Activated CD4-positive, alpha-beta T cell treated with anti-CD3 and anti-CD28 coated beads, Interleukin-2, amount 10 ng/mL, durations not matched to agents 7 days and 5 days (primary cell): ENCODE results near the gene ATP6V1G2. TPM values are rescaled to one million over a fixed set of nuclear protein-coding genes. Genes with fewer than 3 reads are reported as not detected.

ENCODE experiments used
- CTCF ChIA-PET: fragments of 350-600 bp; sonication (Branson Sonifier 250); formaldehyde crosslinking; loops from one replicate; lab custom pipeline; 2021; ENCODE audit warnings: antibody characterized with exemption; lab: Charles Lee
- POLR2A ChIA-PET: fragments of 350-600 bp; sonication (Branson Sonifier 250); formaldehyde crosslinking; loops from one replicate; lab custom pipeline; 2021; ENCODE audit warnings: antibody characterized with exemption; lab: Charles Lee
- DNase-seq: peaks from one replicate; pipeline ENCODE4 v3.0.0-alpha.2; 2020
- H3K27ac Mint-ChIP-seq: one replicate; pipeline ENCODE4 v1.8.0; 2021; ENCODE audit warnings: mild to moderate bottlenecking, moderate library complexity, mixed read lengths
- H3K27me3 Mint-ChIP-seq: one replicate; pipeline ENCODE4 v1.8.0; 2021; ENCODE audit warnings: mixed read lengths
- H3K36me3 Mint-ChIP-seq: one replicate; pipeline ENCODE4 v1.8.0; 2021; ENCODE audit warnings: low read depth, mixed read lengths
- H3K4me1 Mint-ChIP-seq: one replicate; pipeline ENCODE4 v1.8.0; 2021; ENCODE audit warnings: mixed read lengths
- H3K4me3 Mint-ChIP-seq: one replicate; pipeline ENCODE4 v1.8.0; 2021; ENCODE audit warnings: mild to moderate bottlenecking, moderate library complexity, mixed read lengths
- H3K9me3 Mint-ChIP-seq: one replicate; pipeline ENCODE4 v1.8.0; 2021; ENCODE audit warnings: mixed read lengths
- total RNA-seq, 2 experiments: library from RNA; stranded (reverse); gene quantifications; one replicate each; pipeline ENCODE4 v1.2.3, GENCODE V29; 2021

ATP6V1G2 gene
- total RNA-seq, 2 experiments from 2014 or later, result 3.6 to 3.7 TPM

- peak overlapping the region; percentile 94 for H3K4me3 Mint-ChIP-seq
- peak; percentile 88 for DNase-seq
- CTCF ChIA-PET, result interaction anchor here (0.7 to 30.8 kb wide), 14 partner anchors 1 to 84 kb away, joined by 3 to 576 read pairs (median 5); partner anchors contain the start of genes ATP6V1G2, C6orf47, DDX39B and GPANK1
- peak overlapping the region; percentile 94 for H3K27ac Mint-ChIP-seq
- H3K36me3 Mint-ChIP-seq, result peaks cover 71% of the 10 kb centered on the region
- no peaks in the 10 kb centered on the region for H3K9me3 Mint-ChIP-seq
- POLR2A ChIA-PET, result interaction anchor here (1.5 to 1.6 kb wide), 2 partner anchors 16 to 22 kb away, joined by 5 to 6 read pairs; no protein-coding TSS in a partner anchor
- no peaks in the 10 kb centered on the region for H3K27me3 Mint-ChIP-seq
- H3K4me1 Mint-ChIP-seq, result peaks cover 73% of the 10 kb centered on the region
Measured at GRCh38 chr6:31580807-31581433, 34.5 kb upstream of the ATP6V1G2 start.

GRCh38 chr6:31580438-31580740 lies 34.0 kb upstream of the ATP6V1G2 start:
- peak overlapping the region; percentile 94 for H3K4me3 Mint-ChIP-seq
- no peak for DNase-seq
- no peaks in the 10 kb centered on the region for H3K27me3 Mint-ChIP-seq
- CTCF ChIA-PET, result interaction anchor here (0.6 to 18.9 kb wide), 16 partner anchors 11 to 263 kb away, joined by 3 to 576 read pairs (median 4); partner anchors contain the start of genes ATP6V1G2, C6orf47, DDX39B and GPANK1
- peaks cover 73% of the 10 kb centered on the region for H3K4me1 Mint-ChIP-seq
- no peaks in the 10 kb centered on the region for H3K9me3 Mint-ChIP-seq
- peaks cover 73% of the 10 kb centered on the region for H3K36me3 Mint-ChIP-seq
- POLR2A ChIA-PET, result interaction anchor here (0.9 to 1.6 kb wide), 2 partner anchors 13 to 21 kb away, joined by 5 to 6 read pairs; partner anchors contain the start of gene NCR3
- peak overlapping the region; percentile 94 for H3K27ac Mint-ChIP-seq

DNA sequence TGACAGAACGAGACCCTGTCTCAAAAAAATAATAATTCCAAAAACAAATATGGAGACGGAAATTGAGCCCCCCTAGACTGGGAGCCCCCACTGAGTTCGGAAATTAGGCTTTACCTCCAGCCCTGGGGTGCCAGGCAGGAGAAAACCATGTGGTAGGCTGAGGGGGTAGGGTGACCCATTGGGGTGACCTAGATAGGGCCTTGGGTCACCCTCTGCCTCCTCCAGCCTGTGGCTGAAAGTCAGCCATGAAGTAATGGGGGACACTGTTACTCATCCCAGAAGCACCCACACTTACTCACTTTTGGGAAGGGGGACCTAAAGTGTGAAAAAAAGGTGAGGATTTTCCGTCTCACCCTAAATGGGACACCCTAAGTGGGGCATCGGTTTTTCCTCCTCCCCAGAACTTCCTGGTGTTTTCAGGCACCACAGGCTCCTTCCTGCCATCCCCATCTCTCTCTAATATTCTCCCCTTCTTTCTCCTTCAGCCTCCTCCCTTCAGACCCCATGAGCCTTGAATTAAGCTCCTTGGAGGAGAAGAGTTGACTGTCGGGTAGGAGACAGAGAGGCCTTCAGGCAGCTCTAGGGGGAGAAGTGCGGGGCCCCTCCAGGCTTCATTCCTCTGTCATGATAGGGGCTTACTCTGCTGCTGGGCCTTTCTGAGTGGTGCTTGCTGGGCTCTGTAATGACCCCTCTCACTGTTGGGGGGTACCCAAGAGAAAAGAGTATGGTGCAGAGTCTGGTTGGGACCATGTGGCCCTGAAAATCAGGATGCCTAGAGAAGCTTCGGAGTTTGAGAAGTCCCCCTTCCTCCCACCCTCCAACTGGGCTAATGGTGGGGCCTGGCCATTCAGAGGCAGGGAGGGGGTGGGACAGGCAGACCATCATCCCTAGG lies 33.4 kb upstream of the ATP6V1G2 start:
- Mint-ChIP-seq H3K27ac (peak overlapping the region; percentile 94), H3K36me3 (peaks cover 74% of the 10 kb centered on the region), H3K9me3 (no peaks in the 10 kb centered on the region), H3K4me3 (peak overlapping the region; percentile 94), H3K4me1 (peaks cover 73% of the 10 kb centered on the region), H3K27me3 (no peaks in the 10 kb centered on the region)
- no peak for DNase-seq
- POLR2A ChIA-PET, result interaction anchor here (0.9 to 1.6 kb wide), 2 partner anchors 13 to 20 kb away, joined by 5 to 6 read pairs; partner anchors contain the start of gene NCR3
- CTCF ChIA-PET, result interaction anchor here (0.6 to 18.9 kb wide), 16 partner anchors 11 to 264 kb away, joined by 3 to 576 read pairs (median 4); partner anchors contain the start of genes ATP6V1G2, C6orf47, GPANK1 and LST1

- ChIA-PET POLR2A (interaction anchor here (0.7 kb wide), 1 partner anchor 13 kb away, joined by 9 read pairs; the partner anchor contains the start of gene NCR3), CTCF (interaction anchor here (1.2 to 18.9 kb wide), 6 partner anchors 10 to 37 kb away, joined by 3 to 576 read pairs (median 46); partner anchors contain the start of genes ATP6V1G2, LST1, LTA and LTB)
- H3K27ac Mint-ChIP-seq, result peak overlapping the region; percentile 82
- DNase-seq, result no peak
- H3K4me1 Mint-ChIP-seq, result peaks cover 74% of the 10 kb centered on the region
- H3K9me3 Mint-ChIP-seq, result no peaks in the 10 kb centered on the region
- no peaks in the 10 kb centered on the region for H3K27me3 Mint-ChIP-seq
- peak overlapping the region; percentile 94 for H3K4me3 Mint-ChIP-seq
- peaks cover 76% of the 10 kb centered on the region for H3K36me3 Mint-ChIP-seq
Measured at GRCh38 chr6:31579119-31579505, 32.7 kb upstream of the ATP6V1G2 start.

- H3K9me3 Mint-ChIP-seq, result no peaks in the 10 kb centered on the region
- no peaks in the 10 kb centered on the region for H3K27me3 Mint-ChIP-seq
- no peak for DNase-seq
- H3K4me1 Mint-ChIP-seq, result peaks cover 74% of the 10 kb centered on the region
- ChIA-PET CTCF (interaction anchor here (1.2 to 18.9 kb wide), 9 partner anchors 9 to 38 kb away, joined by 3 to 576 read pairs (median 17); partner anchors contain the start of genes ATP6V1G2, LST1, LTA and LTB), POLR2A (interaction anchor here (0.7 kb wide), 1 partner anchor 14 kb away, joined by 9 read pairs; the partner anchor contains the start of gene NCR3)
- peak overlapping the region; percentile 82 for H3K27ac Mint-ChIP-seq
- peak overlapping the region; percentile 94 for H3K4me3 Mint-ChIP-seq
- peaks cover 75% of the 10 kb centered on the region for H3K36me3 Mint-ChIP-seq
Measured at GRCh38 chr6:31578184-31579118, 32.0 kb upstream of the ATP6V1G2 start.

DNA sequence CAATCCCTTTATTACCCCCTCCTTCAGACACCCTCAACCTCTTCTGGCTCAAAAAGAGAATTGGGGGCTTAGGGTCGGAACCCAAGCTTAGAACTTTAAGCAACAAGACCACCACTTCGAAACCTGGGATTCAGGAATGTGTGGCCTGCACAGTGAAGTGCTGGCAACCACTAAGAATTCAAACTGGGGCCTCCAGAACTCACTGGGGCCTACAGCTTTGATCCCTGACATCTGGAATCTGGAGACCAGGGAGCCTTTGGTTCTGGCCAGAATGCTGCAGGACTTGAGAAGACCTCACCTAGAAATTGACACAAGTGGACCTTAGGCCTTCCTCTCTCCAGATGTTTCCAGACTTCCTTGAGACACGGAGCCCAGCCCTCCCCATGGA lies 31.2 kb upstream of the ATP6V1G2 start:
- no peaks in the 10 kb centered on the region for H3K27me3 Mint-ChIP-seq

DNA sequence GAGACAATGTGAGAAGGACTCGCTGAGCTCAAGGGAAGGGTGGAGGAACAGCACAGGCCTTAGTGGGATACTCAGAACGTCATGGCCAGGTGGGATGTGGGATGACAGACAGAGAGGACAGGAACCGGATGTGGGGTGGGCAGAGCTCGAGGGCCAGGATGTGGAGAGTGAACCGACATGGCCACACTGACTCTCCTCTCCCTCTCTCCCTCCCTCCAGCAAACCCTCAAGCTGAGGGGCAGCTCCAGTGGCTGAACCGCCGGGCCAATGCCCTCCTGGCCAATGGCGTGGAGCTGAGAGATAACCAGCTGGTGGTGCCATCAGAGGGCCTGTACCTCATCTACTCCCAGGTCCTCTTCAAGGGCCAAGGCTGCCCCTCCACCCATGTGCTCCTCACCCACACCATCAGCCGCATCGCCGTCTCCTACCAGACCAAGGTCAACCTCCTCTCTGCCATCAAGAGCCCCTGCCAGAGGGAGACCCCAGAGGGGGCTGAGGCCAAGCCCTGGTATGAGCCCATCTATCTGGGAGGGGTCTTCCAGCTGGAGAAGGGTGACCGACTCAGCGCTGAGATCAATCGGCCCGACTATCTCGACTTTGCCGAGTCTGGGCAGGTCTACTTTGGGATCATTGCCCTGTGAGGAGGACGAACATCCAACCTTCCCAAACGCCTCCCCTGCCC lies 30.6 kb upstream of the ATP6V1G2 start:
- POLR2A ChIA-PET, result interaction anchor here (0.9 to 1.6 kb wide), 3 partner anchors 10 to 25 kb away, joined by 3 to 5 read pairs (median 4); no protein-coding TSS in a partner anchor
- H3K27ac Mint-ChIP-seq, result peak overlapping the region; percentile 88
- H3K4me3 Mint-ChIP-seq, result peak overlapping the region; percentile 90
- peaks cover 77% of the 10 kb centered on the region for H3K4me1 Mint-ChIP-seq
- H3K36me3 Mint-ChIP-seq, result peaks cover 68% of the 10 kb centered on the region
- no peaks in the 10 kb centered on the region for H3K9me3 Mint-ChIP-seq
- CTCF ChIA-PET, result interaction anchor here (0.5 to 18.9 kb wide), 11 partner anchors 9 to 158 kb away, joined by 3 to 576 read pairs (median 7); partner anchors contain the start of genes ATP6V1G2, DDX39B, LST1 and LTB
- DNase-seq, result peak; percentile 62
- no peaks in the 10 kb centered on the region for H3K27me3 Mint-ChIP-seq

More for the DNA sequence above, 31.2 kb upstream of the ATP6V1G2 start:
- POLR2A ChIA-PET, result no interaction called here
- CTCF ChIA-PET, result interaction anchor here (0.9 to 18.9 kb wide), 10 partner anchors 10 to 84 kb away, joined by 3 to 576 read pairs (median 8); partner anchors contain the start of genes ATP6V1G2, DDX39B, LST1 and LTB
- Mint-ChIP-seq H3K27ac (peak overlapping the region; percentile 88), H3K36me3 (peaks cover 72% of the 10 kb centered on the region), H3K4me3 (peak overlapping the region; percentile 90), H3K9me3 (no peaks in the 10 kb centered on the region), H3K4me1 (peaks cover 76% of the 10 kb centered on the region)
- no peak for DNase-seq

DNA sequence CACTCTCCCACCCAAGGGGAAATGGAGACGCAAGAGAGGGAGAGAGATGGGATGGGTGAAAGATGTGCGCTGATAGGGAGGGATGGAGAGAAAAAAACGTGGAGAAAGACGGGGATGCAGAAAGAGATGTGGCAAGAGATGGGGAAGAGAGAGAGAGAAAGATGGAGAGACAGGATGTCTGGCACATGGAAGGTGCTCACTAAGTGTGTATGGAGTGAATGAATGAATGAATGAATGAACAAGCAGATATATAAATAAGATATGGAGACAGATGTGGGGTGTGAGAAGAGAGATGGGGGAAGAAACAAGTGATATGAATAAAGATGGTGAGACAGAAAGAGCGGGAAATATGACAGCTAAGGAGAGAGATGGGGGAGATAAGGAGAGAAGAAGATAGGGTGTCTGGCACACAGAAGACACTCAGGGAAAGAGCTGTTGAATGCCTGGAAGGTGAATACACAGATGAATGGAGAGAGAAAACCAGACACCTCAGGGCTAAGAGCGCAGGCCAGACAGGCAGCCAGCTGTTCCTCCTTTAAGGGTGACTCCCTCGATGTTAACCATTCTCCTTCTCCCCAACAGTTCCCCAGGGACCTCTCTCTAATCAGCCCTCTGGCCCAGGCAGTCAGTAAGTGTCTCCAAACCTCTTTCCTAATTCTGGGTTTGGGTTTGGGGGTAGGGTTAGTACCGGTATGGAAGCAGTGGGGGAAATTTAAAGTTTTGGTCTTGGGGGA lies 29.7 kb upstream of the ATP6V1G2 start:
- H3K4me1 Mint-ChIP-seq, result peaks cover 86% of the 10 kb centered on the region
- peak overlapping the region; percentile 88 for H3K27ac Mint-ChIP-seq
- CTCF ChIA-PET, result interaction anchor here (1.0 to 18.9 kb wide), 13 partner anchors 8 to 350 kb away, joined by 3 to 576 read pairs (median 9); partner anchors contain the start of genes ATP6V1G2, DDX39B, LST1 and LTB
- H3K4me3 Mint-ChIP-seq, result peak overlapping the region; percentile 90
- H3K36me3 Mint-ChIP-seq, result peaks cover 61% of the 10 kb centered on the region
- DNase-seq, result no peak
- H3K9me3 Mint-ChIP-seq, result no peaks in the 10 kb centered on the region
- POLR2A ChIA-PET, result interaction anchor here (0.6 to 2.0 kb wide), 11 partner anchors 11 to 254 kb away, joined by 3 to 15 read pairs (median 5); partner anchors contain the start of genes DDX39B and NCR3
- no peaks in the 10 kb centered on the region for H3K27me3 Mint-ChIP-seq

GRCh38 chr6:31575335-31575901 lies 29.0 kb upstream of the ATP6V1G2 start, which contains the start of gene TNF:
TSS of gene TNF (plus strand) at chr6:31575565. CDS start at chr6:31575742, 177 bp downstream.
- DNase-seq, result peak; percentile 82
- Mint-ChIP-seq H3K27me3 (no peaks in the 10 kb centered on the region), H3K4me1 (peaks cover 90% of the 10 kb centered on the region), H3K4me3 (peak within 1 kb of the TSS; percentile 90), H3K36me3 (peaks cover 55% of the 10 kb centered on the region), H3K27ac (peak within 1 kb of the TSS; percentile 88), H3K9me3 (no peaks in the 10 kb centered on the region)
- ChIA-PET CTCF (interaction anchor here (0.7 to 18.9 kb wide), 7 partner anchors 12 to 351 kb away, joined by 3 to 576 read pairs (median 20); partner anchors contain the start of genes ATP6V1G2, LST1, LTB and NCR3), POLR2A (interaction anchor here (0.6 to 2.0 kb wide), 13 partner anchors 12 to 255 kb away, joined by 3 to 15 read pairs (median 5); partner anchors contain the start of genes DDX39B, NCR3 and NFKBIL1)
